Stimulated activated CD8-positive, alpha-beta memory T cell treated with anti-CD3 and anti-CD28 coated beads, Interleukin-15, amount 100 ng/mL, for 1 hour (primary cell): ENCODE data around the gene SOHLH1.

Experiments used
- DNase-seq: peaks from one replicate; pipeline ENCODE4 v3.0.0-alpha.2; 2020; ENCODE audit warnings: low read depth

Gene SOHLH1

DNA sequence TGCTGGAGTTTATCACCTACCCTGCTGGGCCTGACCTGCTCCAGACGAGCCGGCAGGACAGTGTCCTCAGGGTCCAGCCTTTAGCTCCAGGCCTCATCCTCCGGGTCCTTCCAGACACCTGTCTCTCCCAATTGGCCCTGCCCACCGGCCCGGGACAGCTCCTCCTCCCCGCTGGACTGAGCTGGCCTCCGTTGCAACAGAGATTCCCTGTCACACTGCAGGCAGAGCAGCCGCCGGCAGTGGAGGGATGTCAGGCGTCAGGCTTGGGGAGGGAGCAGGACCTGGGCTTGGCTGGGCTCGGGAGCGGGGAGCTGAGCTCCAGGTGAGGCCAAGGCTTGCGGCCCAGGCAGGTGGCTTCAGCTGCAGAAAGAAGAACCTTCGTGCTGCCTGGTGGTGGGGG, 4.4 kb upstream of the SOHLH1 start:
- DNase-seq = no peak

DNA sequence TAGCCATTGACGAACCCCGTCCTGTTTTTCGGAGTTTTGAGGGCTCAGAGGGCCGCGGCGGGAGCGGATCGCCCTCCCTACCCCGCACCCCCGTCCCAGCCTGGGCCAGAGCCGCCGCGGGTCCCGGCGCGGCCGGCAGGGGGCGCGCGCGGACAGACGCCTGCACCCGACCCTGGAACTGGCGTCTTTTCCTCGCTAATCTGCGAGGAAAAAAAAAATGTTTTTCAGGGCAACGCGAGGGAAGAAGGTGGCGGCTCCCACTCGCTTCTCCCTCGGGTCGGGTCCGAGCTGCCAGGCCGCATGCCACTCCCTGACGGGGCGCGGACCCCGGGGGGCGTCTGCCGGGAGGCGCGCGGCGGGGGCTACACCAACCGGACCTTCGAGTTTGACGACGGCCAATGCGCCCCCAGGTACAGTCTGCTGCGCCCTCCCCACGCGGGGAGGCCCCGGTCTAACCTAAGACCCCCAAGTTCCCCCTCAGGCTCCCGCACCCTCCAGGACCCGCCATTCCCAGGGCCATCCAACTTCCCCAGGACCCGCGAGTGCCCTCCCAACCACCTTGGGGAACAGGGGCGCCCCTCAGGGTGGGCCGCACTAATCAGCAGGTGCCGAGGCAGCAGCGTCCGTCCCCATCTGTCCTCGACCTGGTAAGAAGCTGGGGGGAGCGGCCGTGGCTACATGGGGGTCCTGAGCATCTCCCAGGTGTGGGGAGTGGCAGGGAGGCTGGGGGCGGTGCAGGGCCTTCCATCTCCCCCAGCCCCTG, 2.9 kb upstream of the SOHLH1 start, which contains the start of gene KCNT1:
KCNT1 (plus strand) TSS at position 227 of the 763 bp plus-strand sequence; CDS start at position 301, 74 bp downstream.
- DNase-seq = peak; percentile 7

DNA sequence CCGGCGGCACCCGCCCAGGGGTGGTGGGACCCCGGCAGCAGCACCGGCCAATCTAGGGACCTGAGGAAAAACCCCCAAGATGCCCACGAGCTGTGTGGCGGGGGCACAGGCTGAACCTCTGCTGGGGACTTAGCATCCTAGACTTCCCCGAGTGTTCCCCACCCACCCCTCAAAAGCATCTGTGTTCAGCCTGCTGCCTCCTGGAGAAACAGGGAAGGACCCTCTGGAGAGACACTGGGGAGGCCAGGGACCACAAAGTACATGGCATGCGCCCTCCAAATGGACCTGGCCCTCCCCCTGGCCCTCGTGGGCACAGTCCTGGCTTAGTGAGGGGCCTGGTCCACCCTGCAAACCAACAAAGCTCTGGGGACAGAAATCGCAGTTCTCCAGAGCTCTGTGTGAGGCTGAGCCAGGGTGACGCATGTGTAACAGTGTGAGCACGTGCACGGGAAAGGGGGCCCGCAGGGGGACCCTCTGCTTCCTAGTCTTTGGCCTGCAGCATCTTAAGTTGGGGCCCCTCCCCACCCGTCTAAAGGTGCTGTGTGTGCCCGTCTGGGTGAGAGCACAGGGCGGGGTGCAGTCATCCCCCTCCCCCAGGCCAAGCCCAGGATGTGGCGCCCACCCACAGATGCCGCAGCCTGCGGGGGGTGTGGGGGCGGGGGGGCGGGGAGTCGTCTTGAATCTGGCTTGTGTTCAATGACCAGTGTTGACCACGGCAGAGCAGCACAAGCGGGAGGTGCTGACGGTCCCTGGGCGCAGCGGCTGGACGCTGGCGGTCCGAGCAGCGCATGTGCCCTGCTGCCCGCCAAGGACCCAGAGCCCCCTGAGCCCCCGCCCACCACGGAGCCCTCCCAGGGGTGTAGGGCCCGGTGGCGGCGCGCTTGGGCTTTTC, 2.0 kb upstream of the SOHLH1 start:
- DNase-seq = no peak

DNA sequence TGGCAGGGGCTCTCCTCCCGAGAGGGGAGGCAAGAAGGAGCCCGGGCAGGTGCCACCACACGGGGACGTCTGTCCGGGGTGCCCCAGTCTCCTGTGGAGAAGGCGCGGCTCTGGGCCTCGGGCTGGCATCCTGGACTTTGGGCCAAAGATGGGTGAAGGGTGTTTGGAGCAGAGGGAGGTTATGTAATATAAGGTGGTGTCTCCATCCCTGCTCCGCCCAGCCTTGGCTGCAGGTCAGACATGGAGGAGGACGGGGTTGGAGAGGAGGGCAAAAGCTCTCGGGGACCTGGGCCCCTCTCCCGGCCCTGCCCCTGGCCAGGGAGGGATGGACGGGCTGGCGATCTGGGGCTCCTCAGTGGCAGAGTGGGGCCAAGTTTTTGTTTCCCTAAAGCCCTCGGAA, 1.2 kb upstream of the SOHLH1 start:
- DNase-seq = no peak

DNA sequence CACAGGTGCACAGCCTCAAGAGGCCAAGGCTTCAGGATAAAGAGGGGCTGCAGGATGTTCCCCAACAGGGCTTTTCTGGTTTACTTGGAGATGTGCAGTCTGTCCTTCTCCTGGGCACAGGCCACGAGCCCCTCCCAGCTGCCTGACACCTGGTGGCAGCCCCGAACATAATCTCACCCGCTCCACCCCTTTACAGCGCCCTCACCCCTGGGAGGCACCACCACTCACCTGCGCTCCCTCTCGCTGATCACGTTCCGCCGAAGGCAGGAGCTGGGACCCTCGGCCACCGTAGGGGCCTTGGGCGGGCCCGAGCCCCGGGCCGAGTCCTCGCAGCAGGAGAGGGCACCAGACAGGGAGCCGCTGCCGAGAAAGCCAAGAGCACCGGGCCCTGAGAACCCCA, 514 bp downstream of the SOHLH1 start:
- DNase-seq = no peak

DNA sequence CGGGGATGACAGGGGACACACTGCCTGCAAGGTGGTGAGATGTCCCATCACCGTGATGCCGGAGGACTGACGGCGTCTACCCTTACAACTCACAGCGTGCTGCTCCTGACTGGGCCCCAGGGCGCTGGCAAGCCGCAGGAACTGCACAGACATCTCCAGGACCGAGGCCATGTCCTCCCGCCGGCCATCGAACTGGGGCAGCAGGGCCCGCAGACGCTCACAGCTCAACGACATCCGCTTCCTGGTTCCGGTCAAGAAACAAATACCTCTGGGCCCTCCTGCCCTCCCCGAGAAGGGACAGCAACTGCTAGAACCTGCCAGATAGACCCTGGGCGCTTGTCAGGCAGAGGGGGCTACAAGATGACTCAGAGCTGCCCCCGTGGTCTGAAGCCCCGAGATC, 1.0 kb downstream of the SOHLH1 start:
- DNase-seq = no peak

DNA sequence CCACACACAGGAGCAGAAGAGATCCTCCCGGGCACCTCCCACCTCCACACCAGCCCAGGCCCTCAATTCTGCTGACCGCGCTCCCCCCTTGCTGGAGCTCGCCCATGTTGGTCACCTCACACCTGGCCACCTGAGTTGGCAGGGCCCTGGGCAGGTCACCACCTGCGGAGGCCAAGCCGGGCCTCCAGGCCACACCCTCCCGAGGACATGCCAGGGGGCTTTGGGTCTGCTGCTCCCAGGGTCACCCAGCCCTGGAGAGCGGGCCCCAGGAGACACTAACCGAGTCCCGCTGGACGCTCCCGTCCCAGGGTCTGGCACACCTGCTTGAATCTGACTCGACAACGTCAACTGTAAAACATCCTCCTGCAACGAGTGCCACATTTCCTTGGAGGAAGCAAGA, 2.1 kb downstream of the SOHLH1 start:
- no peak for DNase-seq

DNA sequence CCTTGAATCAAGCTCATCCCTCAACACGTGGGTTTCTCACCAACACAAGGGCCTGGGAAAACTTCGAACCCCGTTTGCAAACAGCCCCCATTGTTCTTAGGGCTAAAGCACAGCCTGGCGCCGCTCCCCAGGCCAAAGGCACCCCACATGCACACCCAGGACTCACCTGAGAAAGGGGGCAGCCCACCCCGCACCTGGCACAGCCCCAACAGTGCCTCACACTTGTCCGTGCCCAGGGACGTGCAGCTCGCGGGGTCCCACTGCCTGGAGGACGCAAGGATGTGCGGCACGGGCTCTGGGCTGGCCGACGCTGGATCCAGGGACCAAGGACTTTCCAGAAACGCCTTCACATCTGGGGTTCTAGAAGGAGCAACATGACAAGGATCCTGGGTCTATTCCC, 2.8 kb downstream of the SOHLH1 start:
- no peak for DNase-seq

DNA sequence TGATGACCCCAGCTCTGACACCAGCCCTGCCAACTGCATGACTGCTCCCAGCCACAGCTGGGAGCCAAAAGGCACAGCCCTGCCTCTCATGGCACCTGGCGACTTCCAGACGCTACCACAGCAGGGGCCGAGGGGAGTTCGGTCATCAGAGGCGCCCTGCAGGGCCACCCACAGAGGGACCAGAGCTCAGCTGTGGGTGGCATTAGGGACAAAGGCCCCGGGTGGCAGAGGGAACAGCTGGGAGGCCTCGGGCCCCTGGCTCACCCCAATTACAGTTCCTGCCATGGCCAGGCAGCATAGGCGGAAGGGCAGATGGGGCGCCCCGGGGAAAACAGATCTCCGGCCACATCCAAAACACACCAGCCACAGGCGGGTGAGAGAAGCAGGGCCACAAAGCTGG, 3.6 kb downstream of the SOHLH1 start:
- no peak for DNase-seq

DNA sequence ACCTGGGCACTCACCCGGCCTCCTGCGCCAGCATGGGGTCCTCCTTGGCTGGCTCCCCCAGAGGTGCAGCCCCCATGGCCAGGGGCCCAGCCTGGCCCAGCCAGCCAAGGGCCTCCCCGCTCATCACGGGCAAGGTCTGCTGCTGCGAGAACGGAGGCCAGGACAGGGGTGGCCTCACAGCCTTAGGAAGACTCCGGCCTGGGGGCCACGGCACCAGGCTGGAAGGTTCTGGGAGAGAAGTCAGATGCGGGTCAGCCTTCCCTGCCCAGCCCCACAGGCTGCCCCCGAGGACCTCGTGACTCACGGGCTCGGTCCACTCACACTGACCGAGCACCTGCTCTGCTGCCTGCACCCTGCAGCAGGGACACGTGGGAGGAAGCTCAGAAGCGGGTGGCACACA, 4.2 kb downstream of the SOHLH1 start:
- DNase-seq = no peak

DNA sequence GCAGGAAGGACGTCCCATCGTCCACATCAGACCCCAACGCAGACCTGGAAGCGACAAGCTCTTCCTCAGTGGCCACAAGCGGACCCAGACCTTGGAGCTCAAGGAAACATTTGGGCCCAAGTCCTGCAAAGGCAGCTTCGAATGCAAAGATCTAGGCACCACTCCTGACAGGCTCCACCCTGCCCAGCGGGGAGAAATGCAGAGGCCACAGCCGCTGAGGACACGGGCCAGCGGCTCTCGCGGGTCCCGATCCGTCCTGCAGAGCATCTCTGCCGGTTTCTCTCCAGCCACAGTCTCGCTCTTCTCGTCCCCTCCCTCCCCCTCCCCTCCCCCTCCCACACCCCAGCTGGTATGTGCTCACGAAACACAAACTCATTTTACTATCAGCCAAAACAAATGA, 4.9 kb downstream of the SOHLH1 start:
- DNase-seq = no peak

DNA sequence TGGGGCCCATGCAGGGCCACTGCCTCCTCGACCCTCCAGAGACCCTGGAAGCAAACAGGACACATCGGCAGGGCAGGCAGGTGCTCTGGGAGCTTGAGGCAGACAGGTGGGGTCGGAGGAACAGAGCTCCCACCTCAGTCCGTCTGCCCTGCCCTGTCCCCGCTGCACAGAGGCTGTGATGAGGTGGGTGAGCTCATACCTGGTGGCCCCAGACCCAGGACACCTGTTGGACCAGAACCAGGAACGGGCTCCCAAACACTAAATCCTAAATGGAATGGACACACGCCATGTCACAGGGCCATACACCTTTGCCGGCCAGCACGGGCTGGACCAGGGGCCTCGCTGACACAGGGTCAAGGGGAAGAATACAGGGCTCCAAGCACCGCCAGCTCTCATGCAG, 5.5 kb downstream of the SOHLH1 start:
- DNase-seq = no peak

DNA sequence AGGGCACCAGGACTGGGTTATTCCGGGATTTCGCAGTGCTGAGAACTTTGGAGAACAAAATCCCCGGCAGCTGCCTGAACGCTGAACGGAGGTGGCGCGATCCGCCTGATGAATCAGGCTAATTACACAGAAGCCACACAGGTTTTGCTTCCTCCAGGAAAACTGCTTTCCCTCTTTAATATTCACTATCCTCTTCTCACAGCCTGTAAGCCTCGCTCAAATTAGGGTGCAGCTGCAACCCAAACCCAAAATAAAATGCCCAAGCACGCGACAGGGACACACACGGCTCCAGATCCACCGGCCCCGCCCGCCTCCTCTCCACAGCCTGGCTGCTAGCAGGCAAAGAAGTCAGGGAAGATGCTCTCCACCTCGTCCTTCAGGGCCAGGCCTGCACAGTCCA, 6.0 kb downstream of the SOHLH1 start:
- no peak for DNase-seq

DNA sequence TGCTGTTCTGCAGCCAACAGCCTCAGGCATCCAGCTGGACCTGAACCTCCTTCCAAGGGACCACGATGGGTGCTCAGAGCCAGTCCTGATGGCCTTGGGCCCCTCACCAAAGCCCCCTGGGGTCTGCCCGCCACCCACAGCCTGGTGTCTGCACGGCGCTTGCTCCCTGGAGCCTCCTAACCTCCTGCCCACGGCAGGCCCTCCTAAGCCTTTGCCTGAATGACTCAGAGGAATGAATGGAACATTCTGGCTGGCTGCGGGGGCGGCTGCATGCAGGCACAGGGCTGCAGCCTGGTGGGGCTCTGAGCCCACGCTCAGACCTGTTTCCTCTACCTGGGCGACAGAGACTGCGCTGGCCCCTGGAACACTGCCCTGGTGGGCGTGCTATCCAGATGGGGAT, 6.9 kb downstream of the SOHLH1 start:
- DNase-seq = no peak

DNA sequence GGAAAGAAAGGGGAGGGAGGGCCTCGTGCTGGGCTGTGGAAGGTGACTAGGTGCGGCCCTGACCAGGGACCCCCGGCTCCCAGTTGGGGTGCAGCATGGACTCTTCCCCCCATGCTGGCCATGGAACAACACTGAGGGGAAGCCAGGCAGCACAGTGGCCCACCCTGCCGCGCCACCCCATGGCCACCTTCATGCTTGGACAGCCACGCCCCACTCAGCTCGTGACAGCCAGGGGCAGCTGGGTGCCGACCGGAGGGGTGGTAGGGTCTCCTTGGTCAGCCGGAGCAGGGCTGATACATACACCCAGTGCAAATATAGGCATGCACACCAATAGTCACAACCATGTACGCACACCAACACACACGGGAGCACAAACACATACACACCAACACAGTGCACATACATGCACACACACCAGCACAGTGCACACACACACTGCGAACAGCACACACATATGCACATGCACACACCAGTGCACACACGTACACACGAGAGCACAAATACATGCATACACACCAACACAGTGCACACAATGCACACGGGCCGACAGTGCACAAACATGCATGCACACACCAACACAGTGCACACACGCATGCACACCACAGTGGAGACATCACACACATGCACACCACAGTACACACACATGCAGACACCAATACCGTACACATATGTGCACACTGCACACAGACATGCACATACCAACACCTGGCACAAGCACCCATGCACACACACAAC, 8.3 kb downstream of the SOHLH1 start:
- no peak for DNase-seq

DNA sequence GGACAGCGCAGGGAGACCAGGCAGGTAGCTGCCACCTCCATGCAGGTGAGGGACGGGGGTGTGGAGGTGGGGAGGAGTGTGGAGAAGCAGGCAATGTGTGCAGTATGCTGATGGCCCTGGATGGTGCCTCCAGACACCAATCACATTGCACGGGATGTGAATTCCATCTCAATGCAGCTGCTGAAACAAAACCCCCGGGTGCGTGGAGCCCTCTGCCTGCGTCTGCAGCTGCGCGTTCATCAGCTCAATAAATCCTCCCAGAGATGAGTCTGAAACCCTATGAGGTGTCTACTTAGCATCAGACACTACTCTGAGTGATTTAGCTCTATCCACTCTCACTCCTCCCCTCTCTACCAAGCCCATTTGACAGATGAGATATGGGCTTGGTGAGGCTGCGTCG, 10.3 kb downstream of the SOHLH1 start:
- no peak for DNase-seq

DNA sequence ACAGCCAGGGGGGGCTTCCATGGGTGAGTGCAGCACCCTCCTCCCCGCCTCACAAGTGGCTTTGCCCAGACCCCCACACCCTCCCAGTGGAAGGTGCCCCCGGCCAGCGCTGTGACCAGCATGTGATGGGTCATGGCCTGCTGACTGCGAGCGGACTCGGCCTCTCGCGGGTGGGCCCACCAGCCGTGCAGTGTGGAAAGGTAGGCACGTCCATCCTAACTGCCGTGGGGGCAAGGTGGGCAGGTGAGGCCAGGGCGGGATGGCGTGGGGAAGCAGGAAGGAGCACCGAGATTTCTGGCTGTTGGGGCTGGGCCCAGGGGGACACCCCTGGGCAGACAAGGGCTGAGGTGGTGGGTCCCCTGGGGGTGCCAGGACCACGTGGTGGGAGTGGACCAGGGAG, 12.1 kb downstream of the SOHLH1 start:
- no peak for DNase-seq

DNA sequence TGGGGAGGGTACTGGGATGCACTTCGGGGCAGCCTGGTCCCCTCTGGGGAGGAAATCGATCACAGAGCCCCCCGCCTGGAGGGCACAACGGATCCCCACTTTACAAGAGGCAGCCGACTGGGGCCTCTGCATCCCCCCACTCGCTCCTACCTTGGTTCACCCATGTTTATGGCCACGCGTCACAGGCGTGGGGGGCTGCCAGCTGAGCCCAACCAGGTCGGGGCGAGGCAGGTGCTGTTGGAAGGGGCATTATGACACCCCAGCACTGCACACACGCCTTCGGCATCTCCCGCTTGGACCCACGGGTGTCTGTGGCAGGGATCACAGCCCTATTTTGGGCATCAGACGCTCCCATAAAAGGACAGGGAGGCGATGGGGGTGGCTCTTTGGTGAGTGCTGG, 14.6 kb downstream of the SOHLH1 start:
- no peak for DNase-seq

DNA sequence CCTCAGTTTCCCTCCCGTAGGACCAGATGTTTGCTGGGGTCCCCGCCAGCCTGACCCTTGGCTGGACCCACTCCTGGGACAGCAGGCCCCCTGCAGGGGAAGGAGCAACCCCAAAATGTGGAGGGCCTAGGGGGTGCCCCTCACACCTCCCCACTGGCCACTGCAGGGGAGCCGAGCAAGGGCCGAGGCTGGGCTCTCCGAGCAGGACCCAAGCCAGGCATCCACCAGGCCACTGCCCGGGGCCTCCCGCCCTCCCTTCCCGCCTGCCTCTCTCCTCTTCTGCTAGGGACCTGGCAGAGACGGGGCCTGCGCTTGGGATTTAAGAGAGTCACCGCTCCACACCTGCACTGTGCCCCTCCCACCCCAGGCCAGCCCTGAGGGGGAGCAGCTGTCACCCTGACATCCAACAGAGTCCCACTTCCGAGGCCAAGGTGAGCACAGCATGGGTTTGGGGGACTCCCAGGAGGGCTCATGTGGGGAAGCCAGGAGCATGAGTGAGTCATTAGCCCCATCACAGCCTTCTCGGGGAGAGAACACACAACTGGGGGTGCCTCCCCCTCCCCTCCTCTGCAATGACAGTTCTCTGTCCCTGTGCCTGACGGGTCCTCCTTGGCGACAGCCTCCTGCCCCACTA, 15.8 kb downstream of the SOHLH1 start:
- no peak for DNase-seq

DNA sequence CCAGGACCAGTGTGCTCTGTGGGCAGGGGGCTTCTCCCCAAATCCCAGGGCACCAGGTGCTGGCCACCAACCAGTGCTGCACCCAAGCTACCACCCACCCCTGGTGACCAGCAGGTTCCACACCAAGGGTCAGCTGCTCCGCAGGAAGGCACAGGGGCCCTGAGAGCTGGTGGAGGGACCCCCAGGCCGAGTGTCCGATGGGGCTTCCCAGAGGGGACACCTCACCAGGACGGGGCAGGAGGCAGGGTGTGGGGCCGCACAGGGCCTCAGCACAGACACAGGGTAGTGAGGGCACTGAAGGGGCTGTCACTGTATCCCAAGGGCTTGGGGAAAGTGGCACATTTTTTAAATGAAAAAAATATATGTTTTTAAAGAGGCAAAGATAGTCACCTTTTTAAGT, 18.1 kb downstream of the SOHLH1 start:
- no peak for DNase-seq

DNA sequence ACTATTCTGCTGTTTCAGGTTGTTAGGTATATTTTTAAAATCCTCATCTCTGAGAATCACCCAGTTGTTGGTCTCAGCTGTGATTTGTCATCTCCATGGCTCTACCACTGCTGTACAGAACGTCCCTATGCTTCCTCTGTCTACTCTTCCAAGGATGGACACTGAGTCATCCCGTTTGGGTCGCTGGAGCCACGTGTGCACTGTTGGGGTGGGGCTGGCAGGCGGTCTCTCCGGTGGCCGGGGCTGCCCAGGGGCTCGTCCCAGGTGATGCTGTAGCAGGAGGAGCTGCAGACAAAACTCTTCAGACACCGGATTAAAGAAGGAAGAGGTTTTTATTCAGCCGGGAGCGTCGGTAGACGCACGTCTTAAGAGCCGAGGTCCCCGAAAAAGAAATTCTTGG, 19.2 kb downstream of the SOHLH1 start:
- no peak for DNase-seq
